Fibroblast of pulmonary artery (primary cell): ENCODE measurements around the gene DUSP22.
A peak's percentile ranks its signal among the peaks of the same experiment; 100 is the strongest.

Experiments
- DNase-seq: peaks from one replicate; pipeline ENCODE4 v3.0.0-alpha.2; 2010; ENCODE audit warnings: low read depth
- H3K4me3 ChIP-seq: replicated peaks from 2 replicates; pipeline ENCODE4 v1.5.1; 2011; ENCODE audit warnings: low read depth, mild to moderate bottlenecking, control low read depth, low read length, moderate library complexity
- CTCF ChIP-seq: IDR thresholded peaks from 2 replicates; pipeline ENCODE4 v1.5.1; 2011; ENCODE audit warnings: mild to moderate bottlenecking, control low read depth, low read length, inconsistent platforms; ENCODE audit errors: missing control alignments

The DUSP22 gene

GRCh38 chr6:346386-347030, 54.2 kb downstream of the DUSP22 start:
- no peak for TF ChIP-seq CTCF
- H3K4me3 ChIP-seq: no peak overlapping the region
- peak; percentile 16 for DNase-seq

- DNase-seq: no peak
- no peak for TF ChIP-seq CTCF
- H3K4me3 ChIP-seq: no peak overlapping the region
These were observed 54.9 kb downstream of the DUSP22 start for GRCh38 chr6:347232-347631.

- no peak overlapping the region for H3K4me3 ChIP-seq
- no peak for DNase-seq
- TF ChIP-seq CTCF: no peak
These were observed 55.9 kb downstream of the DUSP22 start for GRCh38 chr6:347951-348859.

- no peak for TF ChIP-seq CTCF
- H3K4me3 ChIP-seq: no peak overlapping the region
- DNase-seq: no peak
These were observed 56.6 kb downstream of the DUSP22 start for GRCh38 chr6:348860-349396.

GRCh38 chr6:349491-349921, 57.2 kb downstream of the DUSP22 start:
- TF ChIP-seq CTCF: no peak

GRCh38 chr6:350371-350770, 58.1 kb downstream of the DUSP22 start:
- TF ChIP-seq CTCF: no peak
- no peak overlapping the region for H3K4me3 ChIP-seq
- DNase-seq: no peak

More at GRCh38 chr6:349491-349921, 57.2 kb downstream of the DUSP22 start:
- H3K4me3 ChIP-seq: no peak overlapping the region
- no peak for DNase-seq
